ENCODE results near the gene GTF2IRD1. TPM values are rescaled to one million over a fixed set of nuclear protein-coding genes. Genes with fewer than 3 reads are reported as not detected.

The GTF2IRD1 gene
- total RNA-seq, 1 donor from 2014 or later = 48.7 TPM

GRCh38 chr7:74461970-74462706 is 8.4 kb downstream of the GTF2IRD1 start:
- no peak for DNase-seq (ENCODE audit: extremely low spot score, unreplicated experiment)
- Mint-ChIP-seq H3K9me3 (ENCODE audit: unreplicated experiment) (no peaks in the 10 kb centered on the region), H3K27me3 (ENCODE audit: unreplicated experiment) (no peaks in the 10 kb centered on the region), H3K4me1 (ENCODE audit: unreplicated experiment) (peaks cover 19% of the 10 kb centered on the region), H3K36me3 (ENCODE audit: unreplicated experiment) (no peaks in the 10 kb centered on the region), H3K27ac (ENCODE audit: unreplicated experiment) (no peak overlapping the region), H3K4me3 (ENCODE audit: unreplicated experiment) (no peak overlapping the region)
- no peak for TF ChIP-seq CTCF (IDR thresholded peaks at IDR 0.05)

GRCh38 chr7:74462707-74463100 is 9.0 kb downstream of the GTF2IRD1 start:
- Mint-ChIP-seq H3K27ac (ENCODE audit: unreplicated experiment) (peak overlapping the region; percentile 20), H3K4me3 (ENCODE audit: unreplicated experiment) (no peak overlapping the region), H3K4me1 (ENCODE audit: unreplicated experiment) (peaks cover 13% of the 10 kb centered on the region), H3K9me3 (ENCODE audit: unreplicated experiment) (no peaks in the 10 kb centered on the region), H3K36me3 (ENCODE audit: unreplicated experiment) (no peaks in the 10 kb centered on the region), H3K27me3 (ENCODE audit: unreplicated experiment) (no peaks in the 10 kb centered on the region)
- TF ChIP-seq CTCF (IDR thresholded peaks at IDR 0.05) = no peak
- no peak for DNase-seq (ENCODE audit: extremely low spot score, unreplicated experiment)

GRCh38 chr7:74464931-74465886 is 11.5 kb downstream of the GTF2IRD1 start:
- no peak for TF ChIP-seq CTCF (IDR thresholded peaks at IDR 0.05)
- Mint-ChIP-seq H3K4me3 (ENCODE audit: unreplicated experiment) (no peak overlapping the region), H3K27ac (ENCODE audit: unreplicated experiment) (no peak overlapping the region), H3K27me3 (ENCODE audit: unreplicated experiment) (no peaks in the 10 kb centered on the region), H3K4me1 (ENCODE audit: unreplicated experiment) (peaks cover 13% of the 10 kb centered on the region), H3K9me3 (ENCODE audit: unreplicated experiment) (no peaks in the 10 kb centered on the region), H3K36me3 (ENCODE audit: unreplicated experiment) (no peaks in the 10 kb centered on the region)
- DNase-seq (ENCODE audit: extremely low spot score, unreplicated experiment) = no peak

GRCh38 chr7:74466196-74466813 is 12.6 kb downstream of the GTF2IRD1 start:
- peaks cover 17% of the 10 kb centered on the region for H3K4me1 Mint-ChIP-seq (ENCODE audit: unreplicated experiment)
- no peaks in the 10 kb centered on the region for H3K9me3 Mint-ChIP-seq (ENCODE audit: unreplicated experiment)
- no peak for TF ChIP-seq CTCF (IDR thresholded peaks at IDR 0.05)
- H3K27me3 Mint-ChIP-seq (ENCODE audit: unreplicated experiment) = no peaks in the 10 kb centered on the region
- no peak for DNase-seq (ENCODE audit: extremely low spot score, unreplicated experiment)
- H3K4me3 Mint-ChIP-seq (ENCODE audit: unreplicated experiment) = no peak overlapping the region
- no peaks in the 10 kb centered on the region for H3K36me3 Mint-ChIP-seq (ENCODE audit: unreplicated experiment)
- H3K27ac Mint-ChIP-seq (ENCODE audit: unreplicated experiment) = no peak overlapping the region

Measured in osteocyte (in vitro differentiated cells).